ENCODE data around the gene LRP1B.
"Not testable (repeated sequence)": the region's sequence is repeated elsewhere in the genome, so short reads cannot be mapped to it uniquely, and the experiment has no call there.

- TF ChIP-seq POLR2A (IDR thresholded peaks at IDR 0.05; ENCODE audit: low read length); CHD4 (IDR thresholded peaks at IDR 0.05; ENCODE audit: borderline replicate concordance); ZSCAN20 (CRISPR knock-in tag; IDR thresholded peaks at IDR 0.05): not testable (repeated sequence)
Observed at GRCh38 chr2:140650134-140650533, 1480.7 kb downstream of the LRP1B start.

Measured in A549 (cell line).